Measurements from ENCODE around the gene NKX6-2. TPM values are rescaled to one million over a fixed set of nuclear protein-coding genes. Genes with fewer than 3 reads are reported as not detected.

Gene NKX6-2
- total and polyA plus RNA-seq, 10 of the 15 experiments (the other 5 are each of a cell fraction or from before 2014, with no cell fraction given): 0.45 to 1.8 TPM; not detected in 8

- TF ChIP-seq E2F4 (IDR thresholded peaks at IDR 0.05; ENCODE audit: low read depth, low read length) (no peak), MTA2 (IDR thresholded peaks at IDR 0.05; ENCODE audit: low read depth) (no peak), ZBTB40 (IDR thresholded peaks at IDR 0.05; ENCODE audit: borderline replicate concordance) (no peak), SPI1 (IDR thresholded peaks at IDR 0.05; ENCODE audit: borderline replicate concordance, insufficient read depth, low read depth, low read length) (no peak), BHLHE40 (IDR thresholded peaks at IDR 0.05; ENCODE audit: borderline replicate concordance in 1 of 2, low read depth in 2 of 2, low read length in 1 of 2) (no peak), PRDM15 (CRISPR knock-in tag; IDR thresholded peaks at IDR 0.05) (no peak), ZZZ3 (IDR thresholded peaks at IDR 0.05; ENCODE audit: control insufficient read depth, insufficient read length, low read depth) (no peak), SUPT20H (IDR thresholded peaks at IDR 0.05; ENCODE audit: borderline replicate concordance, control insufficient read depth, low read depth, low read length) (no peak), ZNF384 (IDR thresholded peaks at IDR 0.05; ENCODE audit: borderline replicate concordance, low read depth, low read length) (no peak), E2F8 (IDR thresholded peaks at IDR 0.05; ENCODE audit: low read depth, partially characterized antibody) (no peak)
Observed at GRCh38 chr10:132784866-132785722, 853 bp downstream of the NKX6-2 start (continued).

Data from GM12878 (cell line).